HG02870 (cell line): ENCODE data around the gene SERPINI1.
"Not testable (repeated sequence)": the region's sequence is repeated elsewhere in the genome, so short reads cannot be mapped to it uniquely, and the experiment has no call there.

Source experiments
- ATAC-seq: cut with Tn5 transposase; IDR thresholded peaks from one replicate; pipeline ENCODE4 v1.9.1; 2021; ENCODE audit warnings: mild to moderate bottlenecking, moderate library complexity; ENCODE audit not compliant: unreplicated experiment

Gene SERPINI1

GRCh38 chr3:167785790-167786189 is 50.3 kb downstream of the SERPINI1 start:
- no peak for ATAC-seq

DNA sequence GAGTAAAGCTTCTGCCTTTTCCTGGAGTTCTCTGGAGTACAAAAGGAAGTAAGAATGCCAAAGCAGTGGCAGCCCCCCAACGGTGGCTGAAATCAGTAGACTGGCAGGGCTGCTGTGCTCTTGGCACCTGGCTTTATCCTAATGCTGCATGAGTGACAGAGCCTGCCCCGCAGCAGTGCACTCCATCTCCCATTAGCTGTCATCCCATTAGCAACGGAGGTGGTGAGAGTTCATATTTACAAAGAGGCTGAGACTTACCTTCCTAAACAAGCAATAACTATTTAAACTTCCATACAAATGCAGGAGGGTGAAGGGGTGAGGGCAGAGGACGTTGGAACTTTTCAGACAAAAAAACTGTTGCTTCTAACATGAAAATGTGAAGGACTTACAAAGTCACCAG is 51.9 kb downstream of the SERPINI1 start:
- no peak for ATAC-seq

- peak; percentile 99 for ATAC-seq
These were observed 62.9 kb downstream of the SERPINI1 start for GRCh38 chr3:167798443-167798842.

DNA sequence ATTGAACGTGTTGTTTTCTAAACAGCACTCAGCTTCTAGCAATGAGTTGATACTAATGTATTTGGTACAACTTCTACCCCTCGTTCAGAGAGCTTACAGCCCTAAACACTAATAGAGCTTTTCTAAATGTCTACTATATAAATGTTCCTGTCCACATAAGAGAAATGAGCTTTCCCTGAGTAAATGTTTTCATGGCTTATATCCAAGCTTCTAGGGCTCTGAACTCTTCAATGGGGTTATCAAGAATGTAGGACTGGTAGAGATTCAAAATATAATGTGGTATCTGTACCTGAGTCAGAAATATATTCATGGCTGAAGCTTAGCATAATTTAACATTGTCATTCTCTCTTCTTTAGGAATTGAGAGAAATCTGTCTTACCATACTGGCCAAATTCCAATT is 73.4 kb downstream of the SERPINI1 start:
- no peak for ATAC-seq

GRCh38 chr3:167810236-167810635 is 74.7 kb downstream of the SERPINI1 start:
- ATAC-seq: no peak

- ATAC-seq: no peak
These were observed 75.5 kb downstream of the SERPINI1 start for GRCh38 chr3:167811031-167811430.

DNA sequence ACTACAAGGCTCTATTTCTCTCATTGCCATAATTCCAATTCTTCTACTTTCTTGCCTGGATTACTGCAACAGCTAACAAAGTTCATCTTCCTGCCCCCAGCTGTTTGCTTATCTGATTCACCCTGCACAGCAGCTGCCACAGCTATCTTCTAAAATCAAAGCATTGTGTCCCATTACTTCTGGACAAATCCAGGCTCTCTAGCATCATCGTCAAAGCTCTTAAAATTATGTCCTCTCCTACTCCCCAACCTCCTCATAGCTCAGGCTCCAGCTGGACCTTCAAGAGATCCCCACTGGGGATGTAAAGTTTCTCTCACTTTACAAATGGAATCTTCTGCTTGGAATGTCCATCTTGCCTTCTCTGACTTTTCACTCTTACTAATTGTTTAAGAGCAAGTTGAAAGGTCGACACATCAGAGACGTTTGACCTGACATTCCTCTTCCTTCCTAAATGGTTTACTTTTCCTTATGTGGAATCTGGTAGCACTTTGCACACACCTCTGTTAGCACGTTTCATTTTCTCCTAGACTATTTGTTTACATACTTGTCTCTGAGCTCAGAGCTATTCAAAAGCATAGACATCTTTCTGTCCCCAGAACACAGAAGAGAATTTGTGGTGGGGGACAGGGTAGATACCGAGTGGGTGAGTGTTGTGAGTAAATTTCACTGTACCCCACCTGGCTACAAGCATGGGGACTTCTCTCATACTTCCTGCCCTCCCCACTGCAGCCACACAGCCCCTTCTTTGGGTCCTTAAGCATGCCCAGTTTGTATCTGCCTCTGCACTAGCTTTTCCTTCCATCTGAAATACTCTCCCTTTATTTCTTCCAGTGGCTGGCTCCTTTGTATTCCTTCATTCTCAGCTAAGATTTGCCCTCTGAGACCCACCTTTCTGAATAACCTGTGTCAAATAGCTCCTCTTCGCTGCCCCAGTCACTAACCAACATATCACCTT is 77.9 kb downstream of the SERPINI1 start:
- ATAC-seq: no peak

DNA sequence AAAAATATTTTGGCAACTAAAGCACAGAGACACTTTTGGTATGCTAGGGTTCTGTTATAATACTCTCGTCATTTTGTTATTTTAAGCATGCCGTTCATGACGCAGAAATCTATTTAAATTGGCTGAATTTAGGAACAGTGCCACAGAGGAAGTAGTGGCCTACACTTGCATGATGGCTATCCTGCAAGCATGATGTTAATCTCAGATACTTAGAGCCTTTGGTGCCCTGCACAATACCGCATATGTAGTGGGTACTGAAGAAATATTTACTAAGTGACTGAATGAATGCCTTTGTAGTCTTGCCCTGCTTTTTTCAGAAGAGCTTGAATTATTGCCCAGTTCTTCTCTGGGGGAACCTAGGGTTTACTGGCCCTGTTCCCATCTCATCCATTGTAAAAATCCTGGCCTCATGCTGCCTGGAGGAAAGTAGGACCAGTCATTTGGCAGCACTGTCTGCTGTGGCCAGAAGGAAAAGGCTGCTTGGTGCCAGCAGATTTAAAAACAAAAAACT is 79.0 kb downstream of the SERPINI1 start:
- ATAC-seq: no peak

DNA sequence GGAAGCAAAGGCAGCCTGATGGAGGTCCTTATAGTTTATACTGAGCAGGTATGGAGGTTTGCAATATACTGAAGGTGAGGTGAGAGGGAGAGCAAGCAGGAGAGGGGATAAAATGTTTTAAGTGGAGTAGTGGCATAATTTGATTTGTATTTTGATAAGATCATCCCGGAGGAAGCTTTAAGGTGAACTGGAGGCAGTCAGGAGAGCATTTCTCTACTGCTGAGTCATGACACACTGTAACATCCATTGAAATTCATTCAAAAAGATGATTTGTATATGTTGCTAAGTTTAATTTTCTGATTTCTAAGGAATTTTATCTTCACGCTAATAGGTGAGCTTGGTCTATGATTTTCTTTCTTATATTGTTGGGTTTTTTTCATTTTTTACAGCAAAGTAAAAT is 81.4 kb downstream of the SERPINI1 start:
- no peak for ATAC-seq

- ATAC-seq: no peak
These were observed 84.8 kb downstream of the SERPINI1 start for GRCh38 chr3:167820102-167820865.

DNA sequence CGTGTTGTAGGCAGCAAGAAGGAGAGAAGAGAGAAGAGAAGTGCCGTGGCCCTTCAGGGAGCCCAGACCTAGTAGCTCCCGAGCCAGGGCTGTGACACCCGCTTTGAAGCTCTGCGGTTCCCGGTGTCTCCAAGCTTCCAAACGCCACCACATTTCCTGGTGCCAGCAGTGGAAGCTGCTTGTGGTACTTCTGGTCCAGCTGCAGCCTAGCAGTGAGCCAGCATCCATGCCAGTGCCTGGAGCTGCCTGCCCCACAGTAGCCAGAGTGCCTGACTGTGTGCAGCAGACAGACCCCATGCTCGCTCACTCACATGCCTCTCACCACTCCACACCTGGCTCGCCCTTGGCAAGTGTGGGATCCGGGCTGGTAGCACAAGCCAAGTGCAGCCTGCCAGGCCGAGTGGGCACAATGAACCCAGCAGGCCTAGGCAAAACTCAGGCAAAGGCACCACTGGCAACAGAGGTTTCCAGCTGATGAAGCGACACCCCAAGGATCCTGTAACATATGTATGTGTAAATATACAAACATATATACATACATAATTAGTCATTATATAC is 85.8 kb downstream of the SERPINI1 start:
- no peak for ATAC-seq

GRCh38 chr3:167823738-167824137 is 88.2 kb downstream of the SERPINI1 start:
- no peak for ATAC-seq

DNA sequence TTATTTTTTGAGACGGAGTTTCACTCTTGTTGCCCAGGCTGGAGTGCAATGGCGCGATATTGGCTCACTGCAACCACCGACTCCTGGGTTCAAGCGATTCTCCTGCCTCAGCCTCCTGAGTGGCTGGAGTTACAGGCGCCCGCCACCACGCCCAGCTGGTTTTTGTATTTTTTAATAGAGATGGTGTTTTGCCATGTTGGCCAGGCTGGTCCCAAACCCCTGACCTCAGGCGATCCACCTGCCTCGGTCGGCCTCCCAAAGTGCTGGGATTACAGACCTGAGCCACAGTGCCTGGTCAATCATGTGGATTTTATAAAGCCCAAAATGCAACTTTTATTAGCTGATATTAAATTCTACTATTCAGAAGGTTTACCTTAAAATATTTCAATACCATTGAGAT is 92.1 kb downstream of the SERPINI1 start:
- ATAC-seq: not testable (repeated sequence)

- no peak for ATAC-seq
These were observed 93.5 kb downstream of the SERPINI1 start for GRCh38 chr3:167829071-167829470.

- ATAC-seq: no peak
These were observed 94.5 kb downstream of the SERPINI1 start for GRCh38 chr3:167830007-167830406.

DNA sequence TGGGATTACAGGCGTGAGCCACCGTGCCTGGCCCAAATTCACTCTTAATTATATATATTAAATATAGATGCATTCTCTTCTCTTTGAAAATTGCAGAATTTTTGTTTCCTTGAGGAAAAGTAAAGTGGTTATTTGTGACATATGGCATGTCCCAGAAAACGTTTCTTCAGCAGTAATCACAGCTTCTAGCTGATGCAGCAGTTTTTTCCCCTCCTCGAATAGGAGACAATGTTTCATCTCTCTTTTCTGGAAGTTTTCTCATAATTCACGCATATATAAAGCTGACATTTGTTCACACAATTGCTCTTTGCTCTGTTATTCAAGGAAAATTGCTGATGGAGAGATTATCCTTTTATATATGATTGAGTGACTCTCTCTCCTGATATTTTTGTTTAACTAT is 99.8 kb downstream of the SERPINI1 start:
- no peak for ATAC-seq

DNA sequence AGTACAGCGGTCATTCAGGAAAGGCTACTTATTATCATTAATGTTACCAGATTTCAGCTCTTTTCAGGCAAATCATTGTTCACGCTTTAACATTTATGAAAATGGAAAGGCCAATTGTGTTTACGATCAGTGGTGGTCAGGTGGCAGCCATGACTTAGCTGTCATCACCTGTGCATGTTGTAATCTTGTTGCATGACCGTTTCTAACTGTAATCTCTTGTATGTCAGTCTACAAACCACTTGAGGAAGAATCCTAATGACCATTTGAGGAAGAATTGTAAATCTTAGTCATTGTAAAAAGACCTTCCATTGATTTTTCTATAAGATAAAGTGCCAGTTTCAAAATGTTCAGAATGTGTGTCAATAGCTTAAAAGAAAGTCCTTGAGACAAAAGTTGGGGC is 100.4 kb downstream of the SERPINI1 start:
- ATAC-seq: no peak

GRCh38 chr3:167837466-167837865 is 101.9 kb downstream of the SERPINI1 start:
- ATAC-seq: no peak

- peak; percentile 77 for ATAC-seq
These were observed 104.1 kb downstream of the SERPINI1 start for GRCh38 chr3:167839460-167840134.

- ATAC-seq: no peak
These were observed 104.7 kb downstream of the SERPINI1 start for GRCh38 chr3:167840247-167840646.

GRCh38 chr3:167843481-167843880 is 108.0 kb downstream of the SERPINI1 start:
- ATAC-seq: no peak
